Thoracic aorta (tissue), 2 donors: ENCODE results near the gene EIPR1. TPM values are rescaled to one million over a fixed set of nuclear protein-coding genes. Genes with fewer than 3 reads are reported as not detected.

Experiments
- ATAC-seq: fragments of 150-250 bp; one replicate; pipeline ENCODE4 v1.8.0; 2017; ENCODE audit warnings: low read depth; ENCODE audit not compliant: insufficient number of reproducible peaks, low FRiP score
- DNase-seq: peaks from one replicate; pipeline ENCODE4 v3.0.0-alpha.2; 2020; ENCODE audit warnings: low spot score
- H3K27ac ChIP-seq, 2 donors: fragments of 200-600 bp; sonication (generic); 1 replicate in 1 of 2; 2 replicates in 1 of 2; pipeline ENCODE4 v1.5.1; 2016; ENCODE audit warnings: mild to moderate bottlenecking in 2 of 2, moderate library complexity in 2 of 2
- H3K27me3 ChIP-seq: fragments of 200-600 bp; sonication (generic); replicated peaks from 2 replicates; pipeline ENCODE4 v1.6.0; 2016; ENCODE audit warnings: mild to moderate bottlenecking; ENCODE audit not compliant: insufficient read depth
- H3K36me3 ChIP-seq: fragments of 200-600 bp; sonication (generic); one replicate; pipeline ENCODE4 v1.5.1; 2016
- H3K4me1 ChIP-seq, 2 donors: fragments of 200-600 bp; sonication (generic); 1 replicate in 1 of 2; 2 replicates in 1 of 2; pipeline versions ENCODE4 v1.5.1 to v1.6.0; 2016; ENCODE audit warnings: low read depth in 2 of 2, mild to moderate bottlenecking in 1 of 2; ENCODE audit not compliant: control insufficient read depth in 1 of 2
- H3K4me3 ChIP-seq: fragments of 200-600 bp; sonication (generic); 2 replicates; pipeline ENCODE4 v1.5.1; 2016; ENCODE audit warnings: mild to moderate bottlenecking
- H3K9me3 ChIP-seq: fragments of 200-600 bp; sonication (generic); 2 replicates; pipeline ENCODE4 v1.5.1; 2016
- total RNA-seq, 2 donors: library from RNA; depleted of rRNA; stranded (reverse); fragments of >200 nt; gene quantifications; one replicate each; pipeline versions ENCODE4 v1.1.0 to v1.2.3, GENCODE V29; 2016
- TF ChIP-seq, protein P1 (sequence below): fragments of 200-600 bp; sonication (generic); IDR thresholded peaks from one replicate; pipeline ENCODE4 v1.5.1; 2019; ENCODE audit warnings: antibody characterized with exemption

The EIPR1 gene
- total RNA-seq, 2 donors from 2014 or later = 17.9 to 40.6 TPM

DNA sequence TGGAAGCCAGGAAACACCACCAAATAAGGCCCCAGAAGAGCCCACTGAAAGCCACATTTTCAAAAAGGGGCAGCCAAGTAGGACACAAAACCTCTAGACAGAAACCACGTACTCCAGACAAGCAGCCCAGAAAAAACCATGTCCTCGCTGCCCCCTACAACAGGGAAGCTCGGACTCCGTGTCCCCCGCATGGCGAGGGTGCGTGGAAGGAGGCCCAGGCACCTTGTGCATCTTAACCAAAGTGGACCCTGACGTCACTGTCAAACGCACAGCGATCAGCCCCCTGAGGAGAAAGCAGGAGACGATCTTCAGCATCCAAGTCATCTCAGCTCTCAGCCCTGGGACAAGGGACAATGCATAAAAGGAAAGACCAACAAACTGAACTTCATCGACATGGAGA, 168.4 kb downstream of the EIPR1 start:
- no peaks in the 10 kb centered on the region for H3K9me3 ChIP-seq
- DNase-seq (no peak), ATAC-seq (no peak)
- no peak overlapping the region for H3K4me3 ChIP-seq
- no peaks in the 10 kb centered on the region for H3K27me3 ChIP-seq
- H3K36me3 ChIP-seq = no peaks in the 10 kb centered on the region
- no peaks in the 10 kb centered on the region for H3K4me1 ChIP-seq
- no peak overlapping the region for H3K27ac ChIP-seq
- TF ChIP-seq, protein P1, sequence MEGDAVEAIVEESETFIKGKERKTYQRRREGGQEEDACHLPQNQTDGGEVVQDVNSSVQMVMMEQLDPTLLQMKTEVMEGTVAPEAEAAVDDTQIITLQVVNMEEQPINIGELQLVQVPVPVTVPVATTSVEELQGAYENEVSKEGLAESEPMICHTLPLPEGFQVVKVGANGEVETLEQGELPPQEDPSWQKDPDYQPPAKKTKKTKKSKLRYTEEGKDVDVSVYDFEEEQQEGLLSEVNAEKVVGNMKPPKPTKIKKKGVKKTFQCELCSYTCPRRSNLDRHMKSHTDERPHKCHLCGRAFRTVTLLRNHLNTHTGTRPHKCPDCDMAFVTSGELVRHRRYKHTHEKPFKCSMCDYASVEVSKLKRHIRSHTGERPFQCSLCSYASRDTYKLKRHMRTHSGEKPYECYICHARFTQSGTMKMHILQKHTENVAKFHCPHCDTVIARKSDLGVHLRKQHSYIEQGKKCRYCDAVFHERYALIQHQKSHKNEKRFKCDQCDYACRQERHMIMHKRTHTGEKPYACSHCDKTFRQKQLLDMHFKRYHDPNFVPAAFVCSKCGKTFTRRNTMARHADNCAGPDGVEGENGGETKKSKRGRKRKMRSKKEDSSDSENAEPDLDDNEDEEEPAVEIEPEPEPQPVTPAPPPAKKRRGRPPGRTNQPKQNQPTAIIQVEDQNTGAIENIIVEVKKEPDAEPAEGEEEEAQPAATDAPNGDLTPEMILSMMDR = no peak

DNA sequence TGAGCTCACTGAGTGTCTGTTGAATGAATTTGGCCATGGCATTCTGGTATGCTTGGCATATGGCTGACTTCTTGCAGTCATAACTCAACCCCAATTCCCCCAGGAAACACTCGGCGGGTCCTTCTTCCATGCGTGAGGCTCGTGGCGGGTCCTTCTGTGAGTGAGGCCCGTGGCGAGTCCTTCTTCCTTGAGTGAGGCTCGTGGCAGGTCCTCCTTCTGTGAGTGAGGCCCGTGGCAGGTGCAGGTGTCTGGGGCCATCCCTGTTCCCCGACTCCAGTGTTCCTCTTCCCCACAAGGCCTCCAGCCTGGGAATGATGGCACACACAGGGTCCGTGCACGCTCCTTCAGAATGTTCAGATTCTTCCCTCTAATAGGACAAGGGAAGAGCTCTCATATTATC, 169.0 kb downstream of the EIPR1 start:
- H3K4me1 ChIP-seq = no peaks in the 10 kb centered on the region
- DNase-seq (no peak), ATAC-seq (no peak)
- H3K27me3 ChIP-seq = no peaks in the 10 kb centered on the region
- no peaks in the 10 kb centered on the region for H3K9me3 ChIP-seq
- H3K4me3 ChIP-seq = no peak overlapping the region
- TF ChIP-seq, protein P1 = no peak
- H3K36me3 ChIP-seq = no peaks in the 10 kb centered on the region
- H3K27ac ChIP-seq = no peak overlapping the region

DNA sequence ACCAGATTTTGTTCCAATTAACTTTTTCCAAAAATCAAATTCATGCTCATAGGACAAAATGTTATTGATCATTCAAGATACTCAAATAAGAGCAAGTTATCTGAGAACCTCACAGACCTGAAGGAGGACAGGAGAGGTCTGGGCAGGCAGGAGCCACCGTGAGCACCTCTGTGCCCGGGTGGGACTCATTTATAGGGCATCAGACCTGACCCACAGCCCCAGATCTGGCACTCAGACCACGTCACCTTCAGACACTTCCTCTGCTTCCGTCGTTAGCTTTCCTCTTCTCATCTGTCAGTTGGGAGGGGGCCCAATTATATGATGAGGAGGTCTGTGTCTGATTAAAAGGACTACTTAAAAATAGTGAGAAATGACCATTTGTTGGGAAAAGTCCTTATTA, 169.4 kb downstream of the EIPR1 start:
- H3K27me3 ChIP-seq = no peaks in the 10 kb centered on the region
- TF ChIP-seq, protein P1 = no peak
- DNase-seq (no peak), ATAC-seq (no peak)
- no peak overlapping the region for H3K4me3 ChIP-seq
- H3K27ac ChIP-seq = no peak overlapping the region
- H3K4me1 ChIP-seq = no peaks in the 10 kb centered on the region
- H3K9me3 ChIP-seq = no peaks in the 10 kb centered on the region
- H3K36me3 ChIP-seq = no peaks in the 10 kb centered on the region

DNA sequence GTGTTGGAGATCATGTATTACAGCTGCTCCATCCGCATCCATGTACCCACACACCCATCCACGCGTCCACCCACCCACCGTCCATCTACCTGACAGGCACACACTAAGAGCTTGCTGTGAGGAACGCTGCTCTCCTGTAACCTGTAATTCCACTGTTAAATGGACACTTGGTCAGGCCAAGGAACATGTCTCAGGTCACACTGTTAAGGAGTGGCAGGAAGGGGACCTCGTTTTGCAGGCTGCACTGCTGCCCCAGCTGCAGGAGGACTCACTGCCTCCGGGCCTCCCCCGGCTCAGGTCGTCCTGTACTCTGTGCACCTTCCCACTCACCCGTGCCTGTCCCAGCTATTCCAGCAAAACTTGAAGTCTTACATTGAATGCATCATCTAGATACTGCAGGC, 170.5 kb downstream of the EIPR1 start:
- H3K27ac ChIP-seq = no peak overlapping the region
- no peak overlapping the region for H3K4me3 ChIP-seq
- ATAC-seq (no peak), DNase-seq (no peak)
- H3K36me3 ChIP-seq = no peaks in the 10 kb centered on the region
- TF ChIP-seq, protein P1 = no peak
- no peaks in the 10 kb centered on the region for H3K27me3 ChIP-seq
- H3K4me1 ChIP-seq = no peaks in the 10 kb centered on the region
- no peaks in the 10 kb centered on the region for H3K9me3 ChIP-seq

DNA sequence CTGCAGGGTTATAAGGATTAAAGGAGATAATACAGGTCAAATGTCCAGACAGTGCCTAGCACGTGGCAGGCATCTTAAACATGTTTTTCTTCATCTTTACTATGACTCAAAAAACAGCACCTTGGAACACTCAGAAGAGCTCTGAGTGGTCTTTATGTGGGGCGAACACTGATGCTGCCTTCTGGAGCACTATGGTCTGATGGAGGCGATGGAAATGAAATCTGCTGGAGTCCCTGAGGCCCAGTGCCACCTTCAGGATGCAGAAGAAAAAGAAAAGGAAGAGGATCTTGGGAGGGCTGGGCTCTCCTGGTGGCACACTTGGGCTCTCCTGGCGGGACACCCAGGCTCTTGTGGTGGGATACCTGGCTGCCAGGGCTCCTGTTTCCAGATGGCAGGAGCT, 171.8 kb downstream of the EIPR1 start:
- DNase-seq = no peak
- no peaks in the 10 kb centered on the region for H3K27me3 ChIP-seq
- TF ChIP-seq, protein P1 = no peak
- no peaks in the 10 kb centered on the region for H3K9me3 ChIP-seq
- no peaks in the 10 kb centered on the region for H3K36me3 ChIP-seq
- no peaks in the 10 kb centered on the region for H3K4me1 ChIP-seq
- no peak for ATAC-seq
- H3K4me3 ChIP-seq = no peak overlapping the region
- no peak overlapping the region for H3K27ac ChIP-seq
